Endothelial cell of umbilical vein (primary cell): Measurements from ENCODE around the gene DDB1. TPM values are rescaled to one million over a fixed set of nuclear protein-coding genes. Genes with fewer than 3 reads are reported as not detected.

ENCODE experiments used
- BruUV-seq: library from RNA; stranded (reverse); fragments of 400-500 nt; replicated peaks from 2 replicates; lab custom pipeline; 2021; lab: Mats Ljungman, UMichigan
- CTCF ChIA-PET: fragments of 300-600, 350-600 bp; sonication (Branson Sonifier 250); formaldehyde crosslinking; loops from one replicate; lab custom pipeline; 2021; ENCODE audit warnings: antibody characterized with exemption, inconsistent platforms; lab: Charles Lee
- POLR2A ChIA-PET: fragments of 300-600, 350-600 bp; sonication (Branson Sonifier 250); formaldehyde crosslinking; loops from one replicate; lab custom pipeline; 2021; ENCODE audit warnings: antibody characterized with exemption, inconsistent platforms; lab: Charles Lee
- DNase-seq: peaks from one replicate; pipeline ENCODE4 v3.0.0-alpha.2; 2011; ENCODE audit warnings: low read depth, low spot score
- FAIRE-seq: peaks from 2 replicates; lab custom pipeline; 2011; peaks lifted over from hg19 to GRCh38; lab: Jason Lieb, UNC
- H2AFZ ChIP-seq: 2 replicates; pipeline ENCODE4 v1.6.0; 2012; ENCODE audit warnings: low read depth, low read length, control low read depth, inconsistent platforms
- H3K27ac ChIP-seq: 2 replicates; pipeline ENCODE4 v1.5.1; 2011; ENCODE audit warnings: low read depth, mild to moderate bottlenecking, control low read depth, low read length, moderate library complexity; ENCODE audit not compliant: insufficient read depth
- H3K27me3 ChIP-seq, 2 experiments: 2 replicates each; pipeline versions ENCODE4 v1.6.0 to v1.6.1; 2011; ENCODE audit warnings: low read length in 2 of 2, mixed read lengths in 1 of 2; ENCODE audit not compliant: control insufficient read depth in 2 of 2, insufficient read depth in 2 of 2
- H3K36me3 ChIP-seq, 2 experiments: 2 replicates in 1 of 2; 3 replicates in 1 of 2; pipeline ENCODE4 v1.5.1; 2011; ENCODE audit warnings: low read length in 2 of 2, mild to moderate bottlenecking in 1 of 2, moderate library complexity in 1 of 2; ENCODE audit not compliant: control insufficient read depth in 2 of 2, insufficient read depth in 2 of 2; ENCODE audit errors: extremely low read depth in 1 of 2
- H3K4me1 ChIP-seq: 3 replicates; pipeline ENCODE4 v1.5.1; 2011; ENCODE audit warnings: mild to moderate bottlenecking, low read length; ENCODE audit not compliant: control insufficient read depth, insufficient read depth; ENCODE audit errors: extremely low read depth
- H3K4me2 ChIP-seq: 2 replicates; pipeline ENCODE4 v1.6.1; 2011; ENCODE audit warnings: low read length, control low read depth, mixed read lengths; ENCODE audit not compliant: insufficient read depth
- H3K4me3 ChIP-seq, 3 experiments: fragments of 200-600 bp in 1 of 3; sonication (generic), shearing (Covaris generic) in 1 of 3; replicated peaks in 1 of 3; 2 replicates each; pipeline ENCODE4 v1.5.1; 2011 to 2016; ENCODE audit warnings: control low read depth in 3 of 3, low read length in 3 of 3, mild to moderate bottlenecking in 2 of 3, inconsistent platforms in 1 of 3, low read depth in 1 of 3, moderate library complexity in 1 of 3; ENCODE audit not compliant: insufficient read depth in 1 of 3
- H3K79me2 ChIP-seq: 2 replicates; pipeline ENCODE4 v1.6.0; 2012; ENCODE audit warnings: low read length, inconsistent platforms; ENCODE audit not compliant: control insufficient read depth, insufficient read depth
- H3K9ac ChIP-seq: replicated peaks from 2 replicates; pipeline ENCODE3; 2011; ENCODE audit warnings: low read length, control low read depth; ENCODE audit not compliant: insufficient read depth; ENCODE audit errors: extremely low read depth
- H3K9me1 ChIP-seq: replicated peaks from 3 replicates; pipeline ENCODE4 v1.6.0; 2011; ENCODE audit warnings: mild to moderate bottlenecking, low read length; ENCODE audit not compliant: control insufficient read depth, insufficient read depth; ENCODE audit errors: extremely low read depth
- H3K9me3 ChIP-seq: replicated peaks from 2 replicates; pipeline ENCODE4 v1.5.1; 2012; ENCODE audit warnings: low read length, inconsistent platforms; ENCODE audit not compliant: control insufficient read depth, insufficient read depth
- H4K20me1 ChIP-seq: replicated peaks from 2 replicates; pipeline ENCODE3; 2011; ENCODE audit warnings: mild to moderate bottlenecking, low read length; ENCODE audit not compliant: control insufficient read depth, insufficient read depth; ENCODE audit errors: extremely low read depth
- CTCF ChIP-seq, 2 donors: IDR thresholded peaks; 1 replicate in 1 of 2; 2 replicates in 1 of 2; pipeline ENCODE4 v1.5.1; 2011; ENCODE audit warnings: low read length in 2 of 2, mild to moderate bottlenecking in 2 of 2, moderate library complexity in 2 of 2, control low read depth in 1 of 2, inconsistent platforms in 1 of 2, low read depth in 1 of 2; ENCODE audit not compliant: insufficient read depth in 1 of 2; ENCODE audit errors: extremely low read depth in 1 of 2
- EZH2 ChIP-seq: IDR thresholded peaks from 2 replicates; pipeline ENCODE4 v1.6.1; 2012; ENCODE audit warnings: borderline replicate concordance, low read depth, mild to moderate bottlenecking, moderate library complexity, low read length, inconsistent platforms; ENCODE audit not compliant: severe bottlenecking
- FOS ChIP-seq: IDR thresholded peaks from 2 replicates; pipeline ENCODE4 v1.6.1; 2011; ENCODE audit warnings: mild to moderate bottlenecking, low read length, moderate library complexity, borderline replicate concordance; ENCODE audit not compliant: insufficient read depth
- GATA2 ChIP-seq: IDR thresholded peaks from 2 replicates; pipeline ENCODE4 v1.7.0; 2011; ENCODE audit warnings: low read depth, mild to moderate bottlenecking, moderate library complexity, mixed read lengths, low read length; ENCODE audit not compliant: insufficient read length, insufficient read depth
- JUN ChIP-seq: IDR thresholded peaks from 2 replicates; pipeline ENCODE4 v1.6.1; 2011; ENCODE audit warnings: borderline replicate concordance, low read depth; ENCODE audit not compliant: insufficient read length, insufficient read depth
- MAX ChIP-seq: IDR thresholded peaks from 2 replicates; pipeline ENCODE4 v1.6.1; 2011; ENCODE audit not compliant: insufficient read depth, insufficient read length
- MYC ChIP-seq: IDR thresholded peaks from one replicate; pipeline ENCODE4 v1.6.1; 2011; ENCODE audit warnings: mild to moderate bottlenecking, low read depth, low read length
- POLR2A ChIP-seq: IDR thresholded peaks from 2 replicates; pipeline ENCODE4 v1.6.1; 2012; ENCODE audit warnings: low read depth, mild to moderate bottlenecking, control low read depth, low read length
- POLR2AphosphoS5 ChIP-seq: IDR thresholded peaks from 2 replicates; pipeline ENCODE4 v1.6.1; 2012; ENCODE audit warnings: low read depth, mild to moderate bottlenecking, control low read depth, low read length, moderate library complexity; ENCODE audit not compliant: insufficient read depth
- dilution Hi-C: fragments of 300-500 bp; cut with MboI; formaldehyde crosslinking; loops from one replicate; pipeline ENCODE4 v1.15.0; 2019; ENCODE audit warnings: low sequenced_read_pairs; ENCODE audit not compliant: extremely low pct_ligation_motif_present
- intact Hi-C: fragments of 100-400 bp; cut with micrococcal nuclease; formaldehyde crosslinking; loops from one replicate; pipeline ENCODE4 v1.10.0; 2022
- polyA plus RNA-seq, 4 experiments: library from polyadenylated mRNA; depleted of rRNA in 3 of 4; stranded (reverse) in 3 of 4; unstranded in 1 of 4; fragments of >200 nt; gene quantifications; 2 replicates each; pipeline versions ENCODE4 v1.2.1 to v1.2.3, GENCODE V29; 2011 to 2012; ENCODE audit warnings: missing spikeins in 1 of 4
- total RNA-seq: library from RNA; stranded (reverse); gene quantifications from 2 replicates; pipeline ENCODE4 v1.2.3, GENCODE V29; 2021

Gene DDB1
- total and polyA plus RNA-seq, 2 donors (not counting 3 experiments of a cell fraction or from before 2014, with no cell fraction given) = 229 to 230 TPM

GRCh38 chr11:61306221-61306620, 26.7 kb downstream of the DDB1 start:
- Histone ChIP-seq H2AFZ (no peak overlapping the region), H3K4me3 (no peak overlapping the region), H3K9me3 (no peaks in the 10 kb centered on the region), H3K4me1 (no peaks in the 10 kb centered on the region), H3K79me2 (no peaks in the 10 kb centered on the region), H3K9me1 (no peaks in the 10 kb centered on the region), H3K4me2 (no peak overlapping the region), H3K9ac (no peak overlapping the region), H3K27ac (no peak overlapping the region), H3K27me3 (no peaks in the 10 kb centered on the region), H3K36me3 (peaks cover 37 to 60% of the 10 kb centered on the region in 2 experiments), H4K20me1 (no peaks in the 10 kb centered on the region)
- intact Hi-C loops = no loop called here
- no peak for DNase-seq
- ChIA-PET CTCF (no interaction called here), POLR2A (no interaction called here)
- no TSS peak for BruUV-seq
- TF ChIP-seq EZH2 (no peak), MYC (no peak), MAX (no peak), FOS (no peak)
- dilution Hi-C loops = no loop called here
- FAIRE-seq = no peak

GRCh38 chr11:61305417-61305816, 27.5 kb downstream of the DDB1 start:
- Histone ChIP-seq H2AFZ (no peak overlapping the region), H3K9me3 (no peaks in the 10 kb centered on the region), H3K4me2 (no peak overlapping the region), H3K9ac (no peak overlapping the region), H3K27me3 (no peaks in the 10 kb centered on the region), H3K9me1 (no peaks in the 10 kb centered on the region), H3K27ac (no peak overlapping the region), H4K20me1 (no peaks in the 10 kb centered on the region), H3K79me2 (no peaks in the 10 kb centered on the region), H3K4me1 (no peaks in the 10 kb centered on the region), H3K36me3 (peaks cover 40 to 62% of the 10 kb centered on the region in 2 experiments), H3K4me3 (no peak overlapping the region)
- FAIRE-seq (no peak), DNase-seq (no peak)
- no TSS peak for BruUV-seq
- CTCF ChIA-PET = no interaction called here
- POLR2A ChIA-PET = interaction anchor here (0.7 kb wide), 1 partner anchor 1611 kb away, joined by 4 read pairs; no protein-coding TSS in a partner anchor
- dilution Hi-C loops = no loop called here
- TF ChIP-seq POLR2AphosphoS5 (no peak), FOS (no peak), POLR2A (no peak), GATA2 (no peak), JUN (no peak), MAX (no peak), MYC (no peak), CTCF (IDR thresholded peaks at IDR 0.05; ENCODE audit: extremely low read depth in 1 of 2, insufficient read depth in 1 of 2, low read depth in 1 of 2, low read length in 2 of 2) (no peak), EZH2 (no peak)
- intact Hi-C loops = no loop called here
